Caco-2 (cell line): ENCODE data around the gene CES4A. TPM values are rescaled to one million over a fixed set of nuclear protein-coding genes. Genes with fewer than 3 reads are reported as not detected.
"Not testable (repeated sequence)": the region's sequence is repeated elsewhere in the genome, so short reads cannot be mapped to it uniquely, and the experiment has no call there.

Experiments
- BruUV-seq: library from RNA; stranded (reverse); fragments of 400-500 nt; replicated peaks from 2 replicates; lab custom pipeline; 2021; lab: Mats Ljungman, UMichigan
- CTCF ChIA-PET: fragments of 300-600 bp; sonication (Branson Sonifier 250); formaldehyde crosslinking; loops from one replicate; lab custom pipeline; 2022; ENCODE audit warnings: antibody characterized with exemption; lab: Charles Lee
- POLR2A ChIA-PET: fragments of 300-600 bp; sonication (Branson Sonifier 250); formaldehyde crosslinking; loops from one replicate; lab custom pipeline; 2022; ENCODE audit warnings: antibody characterized with exemption; lab: Charles Lee
- DNase-seq, 2 experiments: peaks; one replicate each; pipeline versions ENCODE4 v3.0.0 to v3.0.0-alpha.2; 2020 to 2022
- H3K27me3 ChIP-seq: replicated peaks from 2 replicates; pipeline ENCODE4 v1.6.0; 2011; ENCODE audit warnings: low read length; ENCODE audit not compliant: control insufficient read depth, insufficient read depth
- H3K36me3 ChIP-seq: 2 replicates; pipeline ENCODE4 v1.5.1; 2011; ENCODE audit warnings: low read length; ENCODE audit not compliant: control insufficient read depth, insufficient read depth
- H3K4me1 ChIP-seq: fragments of 250-450 bp; sonication (Bioruptor Pico); 2 replicates; pipeline ENCODE4 v1.5.1; 2020; ENCODE audit warnings: mild to moderate bottlenecking
- H3K4me3 ChIP-seq: 2 replicates; pipeline ENCODE4 v1.5.1; 2011; ENCODE audit warnings: low read depth, mild to moderate bottlenecking, control low read depth, low read length
- H3K9me3 ChIP-seq: fragments of 250-450 bp; sonication (Bioruptor Pico); 2 replicates; pipeline ENCODE4 v1.5.1; 2020; ENCODE audit warnings: mild to moderate bottlenecking, moderate library complexity
- H3K27ac Mint-ChIP-seq: one replicate; pipeline ENCODE4 v1.8.0; 2022; ENCODE audit warnings: mixed read lengths; ENCODE audit not compliant: unreplicated experiment
- H3K27me3 Mint-ChIP-seq: one replicate; pipeline ENCODE4 v1.8.0; 2022; ENCODE audit warnings: mixed read lengths; ENCODE audit not compliant: insufficient read depth, unreplicated experiment
- H3K36me3 Mint-ChIP-seq: one replicate; pipeline ENCODE4 v1.8.0; 2022; ENCODE audit warnings: mild to moderate bottlenecking, mixed read lengths; ENCODE audit not compliant: insufficient read depth, unreplicated experiment
- H3K4me1 Mint-ChIP-seq: one replicate; pipeline ENCODE4 v1.8.0; 2022; ENCODE audit warnings: low read depth, mixed read lengths; ENCODE audit not compliant: unreplicated experiment
- H3K4me3 Mint-ChIP-seq: one replicate; pipeline ENCODE4 v1.8.0; 2022; ENCODE audit warnings: mild to moderate bottlenecking, moderate library complexity, mixed read lengths; ENCODE audit not compliant: unreplicated experiment
- H3K9me3 Mint-ChIP-seq: one replicate; pipeline ENCODE4 v1.8.0; 2022; ENCODE audit warnings: mixed read lengths; ENCODE audit not compliant: unreplicated experiment
- CTCF ChIP-seq, 2 experiments: fragments of 200-600 bp in 1 of 2; IDR thresholded peaks; 1 replicate in 1 of 2; 2 replicates in 1 of 2; pipeline versions ENCODE4 v1.5.1 to v1.8.0; 2011 to 2022; ENCODE audit warnings: antibody characterized with exemption in 1 of 2, control low read depth in 1 of 2, inconsistent platforms in 1 of 2, low read depth in 1 of 2, low read length in 1 of 2, mild to moderate bottlenecking in 1 of 2, moderate library complexity in 1 of 2; ENCODE audit not compliant: insufficient read depth in 1 of 2, severe bottlenecking in 1 of 2, unreplicated experiment in 1 of 2
- intact Hi-C: fragments of 100-400 bp; cut with micrococcal nuclease; formaldehyde crosslinking; loops from one replicate; pipeline ENCODE4 v1.10.0; 2022; ENCODE audit not compliant: unreplicated experiment
- total RNA-seq: library from RNA; stranded (reverse); gene quantifications from 2 replicates; pipeline ENCODE4 v1.2.3, GENCODE V29; 2022

Gene CES4A
- total RNA-seq, 1 experiment from 2014 or later = not detected

GRCh38 chr16:66972983-66973382 lies 15.4 kb upstream of the CES4A start:
- ChIA-PET POLR2A (no interaction called here), CTCF (no interaction called here)
- H3K27ac Mint-ChIP-seq = no peak overlapping the region

GRCh38 chr16:66973716-66974115 lies 14.7 kb upstream of the CES4A start:
- POLR2A ChIA-PET = no interaction called here
- BruUV-seq = no TSS peak
- peaks cover 5% of the 10 kb centered on the region for H3K36me3 Mint-ChIP-seq

More at GRCh38 chr16:66972983-66973382, 15.4 kb upstream of the CES4A start:
- no peak overlapping the region for H3K4me3 ChIP-seq
- no peaks in the 10 kb centered on the region for H3K4me1 Mint-ChIP-seq
- H3K27me3 ChIP-seq = no peaks in the 10 kb centered on the region
- no peaks in the 10 kb centered on the region for H3K9me3 ChIP-seq
- intact Hi-C loops = no loop called here
- H3K36me3 Mint-ChIP-seq = peaks cover 5% of the 10 kb centered on the region
- H3K9me3 Mint-ChIP-seq = no peaks in the 10 kb centered on the region
- H3K36me3 ChIP-seq = no peaks in the 10 kb centered on the region
- no peak overlapping the region for H3K4me3 Mint-ChIP-seq
- no peak for TF ChIP-seq CTCF (IDR thresholded peaks at IDR 0.05; ENCODE audit: insufficient read depth in 1 of 2, low read depth in 1 of 2, low read length in 1 of 2, severe bottlenecking in 1 of 2, unreplicated experiment in 1 of 2)
- no peak for DNase-seq
- H3K4me1 ChIP-seq = no peaks in the 10 kb centered on the region
- no TSS peak for BruUV-seq
- H3K27me3 Mint-ChIP-seq = no peaks in the 10 kb centered on the region

GRCh38 chr16:66974156-66974931 lies 14.0 kb upstream of the CES4A start:
- H3K4me1 ChIP-seq, H3K36me3 Mint-ChIP-seq, DNase-seq, H3K4me3 Mint-ChIP-seq, H3K9me3 Mint-ChIP-seq, POLR2A ChIA-PET, intact Hi-C loops, BruUV-seq, H3K9me3 ChIP-seq, H3K27me3 Mint-ChIP-seq, H3K27me3 ChIP-seq, H3K27ac Mint-ChIP-seq, H3K36me3 ChIP-seq, H3K4me1 Mint-ChIP-seq, H3K4me3 ChIP-seq: not testable (repeated sequence)
- CTCF ChIA-PET = interaction anchor here (0.9 to 1.1 kb wide), 3 partner anchors 43 to 129 kb away, joined by 3 to 4 read pairs (median 3); no protein-coding TSS in a partner anchor

More at GRCh38 chr16:66973716-66974115, 14.7 kb upstream of the CES4A start:
- Histone ChIP-seq H3K36me3 (no peaks in the 10 kb centered on the region), H3K4me3 (no peak overlapping the region), H3K27me3 (no peaks in the 10 kb centered on the region), H3K4me1 (no peaks in the 10 kb centered on the region), H3K9me3 (no peaks in the 10 kb centered on the region)
- CTCF ChIA-PET = no interaction called here
- Mint-ChIP-seq H3K9me3 (no peaks in the 10 kb centered on the region), H3K4me3 (no peak overlapping the region), H3K27ac (no peak overlapping the region), H3K4me1 (no peaks in the 10 kb centered on the region), H3K27me3 (no peaks in the 10 kb centered on the region)
- DNase-seq = no peak
- intact Hi-C loops = no loop called here
- no peak for TF ChIP-seq CTCF (IDR thresholded peaks at IDR 0.05; ENCODE audit: insufficient read depth in 1 of 2, low read depth in 1 of 2, low read length in 1 of 2, severe bottlenecking in 1 of 2, unreplicated experiment in 1 of 2)

GRCh38 chr16:66974932-66975246 lies 13.5 kb upstream of the CES4A start:
- H3K4me1 ChIP-seq, H3K27ac Mint-ChIP-seq, H3K9me3 ChIP-seq, BruUV-seq, DNase-seq, H3K4me1 Mint-ChIP-seq, H3K27me3 ChIP-seq, H3K27me3 Mint-ChIP-seq, H3K36me3 ChIP-seq, intact Hi-C loops, H3K4me3 ChIP-seq, H3K4me3 Mint-ChIP-seq, H3K9me3 Mint-ChIP-seq, H3K36me3 Mint-ChIP-seq, POLR2A ChIA-PET: not testable (repeated sequence)
- CTCF ChIA-PET = interaction anchor here (0.9 to 1.1 kb wide), 3 partner anchors 43 to 129 kb away, joined by 3 to 4 read pairs (median 3); no protein-coding TSS in a partner anchor
